NCI-H2029 (cell line): Measurements from ENCODE around the gene SLC38A5.
"Not testable (repeated sequence)": the region's sequence is repeated elsewhere in the genome, so short reads cannot be mapped to it uniquely, and the experiment has no call there.

Experiments used
- DNase-seq: peaks from one replicate; lab custom pipeline; 2025; lab: John Stamatoyannopoulos, UW

SLC38A5 gene

GRCh38 chrX:48468693-48469691, 1.1 kb downstream of the SLC38A5 start:
- no peak for DNase-seq

- DNase-seq: no peak
Measured at GRCh38 chrX:48468247-48468671, 1.8 kb downstream of the SLC38A5 start.

GRCh38 chrX:48467281-48467761, 2.7 kb downstream of the SLC38A5 start:
- DNase-seq: no peak

DNA sequence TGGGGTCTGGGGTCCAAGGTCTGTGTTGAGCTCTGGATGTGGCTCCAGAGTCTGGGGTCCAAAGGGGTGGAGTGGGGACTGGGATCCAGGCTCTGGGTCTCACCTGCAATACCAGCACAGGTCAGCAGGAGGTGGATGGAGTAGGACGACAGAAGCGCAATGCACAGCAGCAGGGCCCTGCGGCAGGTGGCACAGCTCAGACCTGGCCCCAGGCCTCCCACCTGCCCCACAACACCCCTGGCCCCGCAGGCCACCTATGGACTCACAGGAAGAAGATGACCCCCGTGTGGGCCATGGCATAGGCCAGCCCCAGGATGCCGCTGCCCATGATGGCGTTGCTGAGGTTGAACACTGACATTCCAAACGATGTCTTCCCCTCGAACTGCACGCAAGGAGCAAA, 3.4 kb downstream of the SLC38A5 start:
- DNase-seq: no peak

DNA sequence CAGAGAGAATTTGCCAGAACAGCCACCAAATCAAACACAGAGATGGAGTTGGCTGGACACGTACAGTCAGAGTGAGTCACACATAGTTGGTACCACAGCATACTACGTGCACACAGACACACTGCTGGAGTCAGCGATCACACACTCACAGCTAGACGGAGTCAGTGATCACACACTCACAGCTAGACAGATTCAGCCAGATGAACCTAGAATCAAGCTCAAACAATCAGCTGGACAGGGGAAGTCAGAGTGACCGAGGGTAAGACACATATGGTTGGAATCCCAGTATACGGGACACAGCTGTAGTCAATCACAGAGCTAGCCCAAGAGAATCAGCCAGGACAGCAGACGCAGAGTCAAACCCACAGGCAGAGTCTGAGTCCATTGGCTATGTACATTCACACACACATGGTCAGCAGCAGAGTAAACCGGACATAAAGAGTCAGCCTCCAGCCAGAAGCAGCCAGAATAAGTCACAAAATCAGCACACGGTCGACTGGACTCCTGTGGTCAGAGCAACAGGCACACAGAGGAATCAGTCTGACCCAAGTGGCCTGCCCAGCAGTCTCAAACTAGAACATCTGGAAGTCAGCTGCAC, 4.6 kb downstream of the SLC38A5 start:
- no peak for DNase-seq

GRCh38 chrX:48461830-48462229, 8.2 kb downstream of the SLC38A5 start:
- no peak for DNase-seq

- no peak for DNase-seq
Measured at GRCh38 chrX:48460606-48461005, 9.5 kb downstream of the SLC38A5 start.

DNA sequence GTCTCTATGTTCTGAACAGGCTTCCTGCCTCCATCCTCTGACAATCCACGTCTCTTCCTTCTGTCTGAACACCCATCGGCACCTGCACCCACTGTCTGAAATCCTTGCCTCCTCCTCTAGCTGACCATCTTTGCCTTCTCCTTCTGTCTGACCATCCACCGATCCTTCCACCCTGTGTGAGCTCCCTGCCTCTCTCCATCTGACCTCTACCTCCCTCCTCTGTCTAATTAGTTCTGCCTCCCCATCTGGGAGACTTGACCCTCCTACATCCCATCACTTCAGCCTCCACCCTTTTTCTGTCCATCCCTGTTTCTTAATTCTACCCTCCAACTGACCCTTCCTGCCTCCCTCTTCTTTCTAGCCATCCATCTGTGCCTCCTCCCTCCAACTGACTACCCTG, 10.0 kb downstream of the SLC38A5 start:
- DNase-seq: no peak

DNA sequence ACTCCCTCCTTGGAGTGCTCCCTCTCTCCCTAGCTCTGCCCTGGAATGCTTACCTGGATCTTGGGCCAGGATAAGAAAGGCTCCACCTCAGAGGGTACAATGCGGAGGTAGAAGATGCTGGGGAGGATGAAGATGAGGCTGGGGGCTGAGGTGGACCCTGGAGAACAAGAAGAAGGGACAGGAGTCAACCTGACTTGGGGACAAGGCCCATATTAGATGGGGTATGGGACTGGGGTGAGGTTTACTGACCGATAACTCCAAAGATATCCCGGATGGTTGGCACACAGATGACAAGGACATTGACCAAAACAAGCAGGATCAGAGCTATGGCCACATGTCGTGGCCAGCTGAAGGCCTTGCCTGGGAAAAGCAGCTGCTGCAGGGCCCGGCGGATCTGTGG, 10.6 kb downstream of the SLC38A5 start:
- no peak for DNase-seq

- DNase-seq: no peak
Measured at GRCh38 chrX:48458711-48459110, 11.3 kb downstream of the SLC38A5 start.

GRCh38 chrX:48456628-48457331, 13.3 kb downstream of the SLC38A5 start:
- no peak for DNase-seq

DNA sequence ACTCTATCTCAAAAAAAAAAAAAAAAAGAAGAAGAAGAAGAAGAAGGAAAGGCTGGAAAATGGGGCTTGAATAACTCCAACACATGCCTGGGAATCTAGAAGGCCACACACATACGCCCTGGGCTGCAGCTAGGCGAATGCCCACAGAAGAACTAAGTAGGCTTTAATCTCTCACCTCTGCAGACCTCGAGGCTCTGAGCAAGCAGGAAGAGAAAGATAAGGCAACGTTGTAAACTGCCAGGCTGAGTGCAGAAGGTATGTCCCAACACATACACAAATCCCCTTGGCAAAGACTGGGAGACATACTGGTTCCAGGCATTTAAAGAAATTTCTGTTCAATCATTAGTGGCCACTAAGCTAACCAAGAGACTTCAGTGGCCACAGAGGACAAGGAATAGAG, 18.4 kb downstream of the SLC38A5 start:
- no peak for DNase-seq

DNA sequence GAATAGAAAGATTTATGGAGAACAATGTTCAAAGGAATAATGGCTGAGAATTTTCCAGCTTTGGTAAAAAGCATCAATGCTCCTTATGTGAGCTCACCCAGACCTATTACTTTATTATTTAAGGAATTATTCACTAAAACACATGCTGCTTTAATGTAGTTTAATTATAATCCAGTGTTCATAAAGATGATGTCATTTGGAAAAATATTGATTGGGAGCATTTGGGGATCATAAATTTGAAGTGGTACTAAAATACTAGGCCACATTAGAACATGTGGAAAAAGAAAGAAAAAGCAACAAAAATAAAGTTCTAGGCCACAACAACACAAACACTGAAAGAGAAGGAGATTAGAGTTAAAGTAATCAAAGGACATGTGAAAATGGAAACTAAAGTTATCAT, 20.0 kb downstream of the SLC38A5 start:
- DNase-seq: no peak

DNA sequence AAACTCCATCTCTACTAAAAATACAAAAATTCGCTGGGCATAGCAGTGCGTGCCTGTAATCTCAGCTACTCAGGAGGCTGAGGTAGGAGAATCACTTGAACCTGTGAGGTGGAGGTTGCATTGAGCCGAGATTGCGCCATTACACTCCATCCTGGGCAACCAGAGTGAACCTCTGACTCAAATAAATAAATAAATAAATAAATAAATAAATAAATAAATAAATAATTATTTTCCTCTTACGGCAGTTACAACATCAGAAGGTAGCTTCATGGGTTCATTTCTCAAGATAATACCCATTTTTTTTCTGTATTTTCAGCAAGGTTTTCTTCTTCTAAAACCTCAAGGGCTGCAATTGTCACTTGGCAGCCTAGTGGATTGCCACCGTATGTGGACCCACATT, 22.9 kb downstream of the SLC38A5 start:
- DNase-seq: not testable (repeated sequence)

DNA sequence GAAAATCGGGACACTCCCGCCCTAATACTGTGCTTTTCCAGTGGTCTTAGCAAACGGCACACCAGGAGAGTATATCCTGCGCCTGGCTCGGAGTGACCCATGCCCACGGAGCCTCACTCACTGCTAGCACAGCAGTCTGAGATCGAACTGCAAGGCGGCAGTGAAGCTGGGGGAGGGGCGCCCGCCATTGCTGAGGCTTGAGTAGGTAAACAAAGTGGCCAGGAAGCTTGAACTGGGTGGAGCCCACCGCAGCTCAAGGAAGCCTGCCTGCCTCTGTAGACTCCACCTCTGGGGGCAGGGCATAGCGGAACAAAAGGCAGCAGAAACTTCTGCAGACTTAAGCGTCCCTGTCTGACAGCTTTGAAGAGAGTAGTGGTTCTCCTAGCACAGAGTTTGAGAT, 36.3 kb downstream of the SLC38A5 start:
- DNase-seq: not testable (repeated sequence)

DNA sequence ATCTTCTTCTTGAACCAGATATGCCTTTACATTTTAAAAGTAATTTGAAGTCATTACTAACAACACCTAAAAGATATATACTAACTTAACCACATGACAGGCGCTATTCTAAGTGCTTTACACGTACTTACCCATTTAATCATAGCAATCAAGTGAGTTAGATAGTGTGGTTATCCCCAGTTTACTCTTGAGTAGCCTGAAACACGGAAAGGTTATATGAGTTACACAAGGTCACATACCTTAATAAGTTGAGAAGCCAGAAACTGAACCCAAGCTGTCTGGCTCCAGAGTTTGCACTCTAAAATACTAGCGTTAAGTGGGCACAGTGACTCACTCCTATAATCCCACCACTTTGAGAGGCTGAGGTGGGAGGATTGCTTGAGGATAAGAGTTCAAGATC, 39.9 kb downstream of the SLC38A5 start:
- DNase-seq: not testable (repeated sequence)

- not testable (repeated sequence) for DNase-seq
Measured at GRCh38 chrX:48429606-48430005, 40.5 kb downstream of the SLC38A5 start.

- DNase-seq: not testable (repeated sequence)
Measured at GRCh38 chrX:48427027-48427716, 42.9 kb downstream of the SLC38A5 start.

DNA sequence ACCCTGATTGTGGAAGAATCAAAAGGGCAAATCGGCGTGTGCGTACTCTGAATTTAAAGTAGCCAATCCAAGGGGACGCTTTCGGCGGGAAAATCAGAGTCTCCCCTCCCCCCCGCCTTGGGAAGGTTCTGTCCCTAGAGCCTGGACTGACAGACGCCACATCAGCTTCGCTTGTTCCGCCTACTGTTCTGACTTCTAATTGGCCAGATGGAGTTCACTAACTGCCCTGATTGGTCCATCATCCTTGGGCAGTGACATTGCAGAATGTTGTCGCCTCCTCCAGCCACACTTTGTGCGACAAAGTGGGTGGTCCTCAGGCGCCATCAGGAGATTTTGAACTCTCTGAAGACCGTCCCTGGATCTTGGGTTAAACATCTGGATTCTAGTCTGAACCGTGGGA, 58.2 kb downstream of the SLC38A5 start, which contains the start of gene SSX4B:
Gene SSX4B, minus strand, starts transcription at position 101 of the 400 bp plus-strand sequence. CDS start 588 bp downstream, outside the sequence.
- not testable (repeated sequence) for DNase-seq
